Dedifferentiated amniotic fluid mesenchymal stem cell (primary cell): Measurements from ENCODE around the gene ATP6V1E1.

Source experiments
- DNase-seq: peaks from one replicate; pipeline ENCODE4 v3.0.0-alpha.2; 2016; ENCODE audit errors: extremely low spot score

Gene ATP6V1E1

DNA sequence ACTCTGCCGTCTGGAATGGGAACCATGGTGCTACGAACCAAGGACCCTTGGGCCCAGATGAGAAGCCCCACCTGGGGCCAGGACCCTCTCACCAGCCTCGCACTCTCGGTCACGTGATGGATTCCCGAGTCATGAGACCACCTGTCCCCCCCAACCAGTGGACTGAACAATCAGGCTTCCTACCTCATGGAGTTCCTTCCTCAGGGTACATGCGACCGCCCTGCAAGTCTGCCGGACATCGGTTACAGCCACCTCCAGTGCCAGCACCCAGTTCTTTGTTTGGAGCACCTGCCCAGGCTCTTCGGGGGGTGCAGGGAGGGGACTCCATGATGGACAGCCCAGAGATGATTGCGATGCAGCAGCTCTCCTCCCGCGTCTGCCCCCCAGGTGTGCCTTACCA, 86.1 kb downstream of the ATP6V1E1 start:
- DNase-seq = no peak
